Measurements from ENCODE around the gene HEPHL1.
"Not testable (repeated sequence)": the region's sequence is repeated elsewhere in the genome, so short reads cannot be mapped to it uniquely, and the experiment has no call there.

HEPHL1 gene

DNA sequence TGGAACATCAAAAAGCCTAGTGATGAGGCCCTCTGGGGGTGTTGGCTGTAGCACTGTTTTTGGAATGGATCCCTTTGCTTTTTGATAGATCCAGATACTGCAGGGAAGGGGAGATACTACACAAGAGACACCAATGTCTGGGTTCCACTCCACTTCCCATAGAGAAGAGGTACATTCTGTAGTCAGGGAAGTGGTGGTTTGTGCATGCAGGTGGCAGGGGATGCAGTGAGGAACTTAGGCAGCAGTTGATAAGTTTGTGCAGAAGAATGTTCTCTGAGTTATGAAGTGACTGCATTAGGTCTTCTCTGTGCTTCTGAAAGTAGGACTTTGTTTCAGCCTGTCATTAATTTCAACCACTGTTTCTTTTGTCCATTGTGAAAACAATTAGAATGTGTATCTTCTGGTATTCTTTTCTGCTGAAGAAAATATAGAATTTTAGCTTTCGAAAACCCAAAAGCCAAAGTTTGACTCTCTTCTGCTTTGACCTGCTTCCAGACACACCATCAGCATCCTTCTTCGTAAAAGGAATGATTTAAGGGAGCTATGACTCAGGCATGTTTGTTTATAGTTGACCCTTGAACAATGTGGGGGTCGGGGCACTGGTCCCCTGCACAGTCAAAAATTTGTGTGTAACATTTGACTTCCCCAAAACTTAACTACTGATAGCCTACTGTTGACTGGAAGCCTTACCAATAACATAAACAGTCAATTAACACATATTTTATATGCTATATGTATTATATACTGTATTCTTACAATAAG lies 133.1 kb downstream of the HEPHL1 start:
- no peak for DNase-seq

DNA sequence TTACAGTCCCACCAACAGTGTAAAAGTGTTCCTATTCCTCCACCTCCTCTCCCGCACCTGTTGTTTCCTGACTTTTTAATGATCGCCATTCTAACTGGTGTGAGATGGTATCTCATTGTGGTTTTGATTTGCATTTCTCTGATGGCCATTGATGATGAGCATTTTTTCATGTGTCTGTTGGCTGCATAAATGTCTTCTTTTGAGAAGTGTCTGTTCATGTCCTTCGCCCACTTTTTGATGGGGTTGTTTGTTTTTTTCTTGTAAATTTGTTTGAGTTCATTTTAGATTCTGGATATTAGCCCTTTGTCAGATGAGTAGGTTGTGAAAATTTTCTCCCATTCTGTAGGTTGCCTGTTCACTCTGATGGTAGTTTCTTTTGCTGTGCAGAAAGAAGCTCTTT lies 136.2 kb downstream of the HEPHL1 start:
- DNase-seq = not testable (repeated sequence)
